ENCODE results near the gene NDUFAF2.

GRCh38 chr5:61176631-61177030 lies 231.6 kb downstream of the NDUFAF2 start:
- TF ChIP-seq, protein P1, sequence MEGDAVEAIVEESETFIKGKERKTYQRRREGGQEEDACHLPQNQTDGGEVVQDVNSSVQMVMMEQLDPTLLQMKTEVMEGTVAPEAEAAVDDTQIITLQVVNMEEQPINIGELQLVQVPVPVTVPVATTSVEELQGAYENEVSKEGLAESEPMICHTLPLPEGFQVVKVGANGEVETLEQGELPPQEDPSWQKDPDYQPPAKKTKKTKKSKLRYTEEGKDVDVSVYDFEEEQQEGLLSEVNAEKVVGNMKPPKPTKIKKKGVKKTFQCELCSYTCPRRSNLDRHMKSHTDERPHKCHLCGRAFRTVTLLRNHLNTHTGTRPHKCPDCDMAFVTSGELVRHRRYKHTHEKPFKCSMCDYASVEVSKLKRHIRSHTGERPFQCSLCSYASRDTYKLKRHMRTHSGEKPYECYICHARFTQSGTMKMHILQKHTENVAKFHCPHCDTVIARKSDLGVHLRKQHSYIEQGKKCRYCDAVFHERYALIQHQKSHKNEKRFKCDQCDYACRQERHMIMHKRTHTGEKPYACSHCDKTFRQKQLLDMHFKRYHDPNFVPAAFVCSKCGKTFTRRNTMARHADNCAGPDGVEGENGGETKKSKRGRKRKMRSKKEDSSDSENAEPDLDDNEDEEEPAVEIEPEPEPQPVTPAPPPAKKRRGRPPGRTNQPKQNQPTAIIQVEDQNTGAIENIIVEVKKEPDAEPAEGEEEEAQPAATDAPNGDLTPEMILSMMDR (IDR thresholded peaks at IDR 0.05) = no peak
- no peak for TF ChIP-seq POLR2A (IDR thresholded peaks at IDR 0.05)

Measured in uterus (tissue), 2 donors.